Suppressor macrophage treated with lipopolysaccharide for 4 hours (primary cell): ENCODE data around the gene COL23A1.
"Not testable (repeated sequence)": the region's sequence is repeated elsewhere in the genome, so short reads cannot be mapped to it uniquely, and the experiment has no call there.

Experiments
- DNase-seq: peaks from one replicate; pipeline ENCODE4 v3.0.0-alpha.2; 2020

Gene COL23A1

DNA sequence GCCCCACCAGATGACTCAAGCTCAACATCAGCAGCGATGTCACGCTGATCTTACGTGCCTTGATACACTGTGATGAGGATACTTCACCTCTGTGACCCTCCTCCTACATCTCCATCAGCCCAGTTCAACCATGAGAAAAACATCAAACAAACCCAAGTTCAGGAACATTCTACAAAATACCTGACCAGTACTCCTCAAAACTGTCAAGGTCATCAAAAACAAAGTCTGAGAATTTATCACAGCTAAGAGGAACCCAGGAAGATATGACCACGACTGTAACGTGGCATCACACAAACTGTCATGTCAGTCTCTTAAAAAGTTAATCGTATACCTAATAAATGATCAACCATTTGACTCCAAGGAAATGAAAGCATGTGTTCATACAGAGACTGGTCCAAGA, 90.8 kb downstream of the COL23A1 start:
- DNase-seq: no peak

DNA sequence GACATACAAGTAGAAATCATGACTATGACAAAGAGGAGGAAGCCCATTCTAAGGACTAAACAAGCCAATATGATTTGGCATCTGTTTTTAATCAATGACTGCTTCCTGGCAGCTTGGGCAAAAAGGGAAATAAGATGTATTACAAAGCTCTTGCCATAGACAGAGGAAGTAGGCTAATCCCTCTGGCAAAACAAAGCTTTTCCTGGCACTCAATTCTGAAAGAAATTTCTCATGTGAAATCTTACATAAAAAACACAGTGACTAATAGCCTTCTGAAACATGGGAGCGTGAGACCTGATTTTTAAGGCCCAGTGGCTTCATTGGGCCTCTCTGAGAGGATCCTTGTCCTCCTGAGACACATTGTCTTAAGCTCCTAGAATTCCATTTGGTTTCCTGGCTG, 93.6 kb downstream of the COL23A1 start:
- DNase-seq: peak; percentile 91

DNA sequence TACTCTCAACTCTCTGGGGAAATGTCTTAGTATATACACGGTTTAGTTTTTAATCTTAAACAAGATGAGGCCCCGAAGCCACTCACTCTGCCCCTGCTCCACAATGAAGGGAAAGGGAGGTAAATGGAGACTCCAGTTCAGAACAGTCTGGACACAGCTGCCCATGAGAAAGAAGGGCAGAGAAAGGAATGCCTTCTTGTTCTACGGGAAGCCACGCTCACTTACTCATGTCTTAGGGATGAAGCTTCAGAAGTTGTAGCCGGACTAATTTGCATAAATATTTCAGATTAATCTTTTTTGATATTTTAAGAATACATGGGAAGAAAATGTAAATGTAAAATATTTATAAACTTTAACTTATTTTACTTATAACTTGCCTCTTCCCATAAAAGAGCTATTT, 94.0 kb downstream of the COL23A1 start:
- DNase-seq: no peak

DNA sequence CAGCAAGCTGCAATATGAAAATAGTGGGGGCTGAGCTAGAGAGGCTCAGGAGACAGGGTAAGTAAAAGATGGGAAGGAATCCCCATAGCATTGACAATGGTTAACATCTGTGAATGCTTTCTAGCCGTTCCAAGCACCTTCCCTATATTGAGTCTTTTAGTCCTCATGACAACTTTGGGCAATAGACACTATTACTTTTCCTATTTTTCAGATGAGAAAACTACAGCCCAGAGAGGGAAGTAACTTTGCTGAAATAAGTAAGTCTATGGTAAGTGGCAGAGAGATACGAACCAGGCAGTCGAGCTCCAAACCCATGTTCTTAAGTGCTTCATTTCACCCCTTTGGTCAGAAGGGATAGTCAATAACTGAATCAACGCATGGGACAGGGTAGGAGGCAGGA, 94.5 kb downstream of the COL23A1 start:
- DNase-seq: no peak

DNA sequence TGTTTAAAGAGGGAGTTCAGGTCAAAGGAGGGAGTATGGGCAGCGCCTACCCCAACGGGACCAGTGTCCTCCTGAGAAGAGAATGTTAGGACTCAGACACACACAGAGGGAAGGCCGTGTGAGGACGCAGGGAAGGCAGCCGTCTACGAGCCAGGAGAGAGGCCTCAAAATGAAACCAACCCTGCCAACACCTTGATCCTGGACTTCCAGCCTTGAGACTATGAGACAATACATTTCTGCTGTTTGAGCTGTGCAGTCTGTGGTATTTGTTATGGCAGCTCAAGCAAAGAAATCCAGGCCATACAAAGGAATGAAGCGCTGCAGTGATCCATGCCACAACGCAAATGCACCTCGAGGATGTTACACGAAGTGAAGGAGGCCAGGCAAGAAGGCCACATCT, 97.9 kb downstream of the COL23A1 start:
- DNase-seq: no peak

DNA sequence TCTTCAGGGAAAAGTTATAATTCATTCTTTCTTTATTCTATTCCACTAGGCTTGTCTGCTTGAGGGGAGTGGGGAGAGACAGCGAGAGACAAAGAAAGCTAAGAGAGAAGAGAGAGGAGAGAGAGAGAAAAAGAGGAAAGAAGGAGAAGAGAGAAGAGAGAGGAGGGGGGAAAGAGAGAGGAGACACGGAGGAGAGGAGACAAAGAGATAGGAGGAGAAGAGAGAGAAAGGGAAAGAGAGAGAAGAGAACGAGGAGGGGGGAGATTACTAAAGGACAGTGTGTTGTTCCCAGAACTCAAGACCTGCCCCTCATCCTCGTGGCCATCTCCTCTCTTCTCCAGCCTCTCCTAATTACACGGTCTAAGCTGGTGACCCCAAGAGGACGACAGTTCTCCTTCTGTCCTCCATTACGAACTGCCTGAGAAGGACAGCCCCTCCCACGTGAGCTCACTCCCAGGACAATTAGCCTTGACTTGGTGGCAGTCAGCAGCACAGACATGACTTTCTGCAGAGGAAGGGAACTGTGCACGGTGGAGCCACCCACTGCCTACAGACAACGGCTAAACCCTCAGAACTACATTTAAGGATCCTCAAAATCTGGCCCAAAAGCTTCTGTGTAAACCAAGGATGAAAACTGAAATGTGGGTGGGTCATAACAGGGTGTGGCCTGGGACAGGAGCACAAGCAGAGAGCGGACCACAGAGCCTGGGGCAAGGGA, 99.1 kb downstream of the COL23A1 start:
- peak; percentile 75 for DNase-seq

DNA sequence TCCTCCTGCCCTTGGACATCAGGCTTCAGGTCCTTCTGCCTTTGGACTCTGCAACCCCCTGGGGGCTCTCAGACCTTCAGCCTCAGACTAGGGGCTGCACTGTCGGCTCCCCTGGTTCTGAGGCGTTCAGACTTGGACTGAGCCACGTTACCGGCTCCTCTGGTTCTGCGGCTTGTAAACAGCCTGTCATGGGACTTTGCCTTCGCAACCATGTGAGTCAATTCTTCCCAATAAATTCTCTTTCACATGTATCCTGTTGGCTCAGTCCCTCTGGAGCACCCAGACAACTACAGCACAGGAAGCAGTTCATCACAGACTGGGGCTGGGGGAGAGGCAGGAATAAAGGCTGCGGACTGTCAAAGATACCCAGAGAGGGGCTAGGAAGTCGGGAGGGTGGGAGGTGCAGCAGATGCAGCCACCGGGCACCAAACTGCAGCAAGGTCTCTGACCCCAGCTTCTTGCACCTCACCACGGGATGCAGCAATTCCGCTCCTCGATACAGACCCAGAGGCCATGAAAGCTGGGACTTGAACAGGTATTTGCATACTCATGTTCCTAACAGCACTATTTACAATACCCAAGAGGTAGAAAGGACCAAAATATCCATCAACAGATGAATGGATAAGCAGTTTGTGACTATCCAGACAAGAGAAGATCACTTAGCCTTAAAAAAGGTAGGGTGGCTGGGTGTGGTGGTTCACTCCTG, 100.8 kb downstream of the COL23A1 start:
- DNase-seq: peak; percentile 55

DNA sequence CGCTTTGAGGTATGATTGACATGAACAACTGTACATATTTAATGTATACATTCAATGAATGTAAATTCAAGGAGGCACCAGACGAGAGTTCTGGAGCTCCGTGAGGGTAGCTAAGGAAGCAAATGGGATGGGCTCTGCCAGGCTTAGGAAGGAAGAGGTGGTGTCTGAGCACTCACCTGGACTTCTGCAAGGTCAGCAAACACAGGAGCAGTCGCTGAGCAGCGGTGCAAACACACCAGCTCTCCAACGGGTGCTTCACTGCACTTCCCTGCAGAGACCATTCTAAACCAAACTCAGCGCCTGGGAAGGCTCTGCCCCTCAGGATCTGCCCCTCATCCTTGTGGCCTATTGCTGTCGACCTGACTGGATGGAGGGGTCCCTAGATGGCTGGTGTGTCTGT, 101.5 kb downstream of the COL23A1 start:
- no peak for DNase-seq

DNA sequence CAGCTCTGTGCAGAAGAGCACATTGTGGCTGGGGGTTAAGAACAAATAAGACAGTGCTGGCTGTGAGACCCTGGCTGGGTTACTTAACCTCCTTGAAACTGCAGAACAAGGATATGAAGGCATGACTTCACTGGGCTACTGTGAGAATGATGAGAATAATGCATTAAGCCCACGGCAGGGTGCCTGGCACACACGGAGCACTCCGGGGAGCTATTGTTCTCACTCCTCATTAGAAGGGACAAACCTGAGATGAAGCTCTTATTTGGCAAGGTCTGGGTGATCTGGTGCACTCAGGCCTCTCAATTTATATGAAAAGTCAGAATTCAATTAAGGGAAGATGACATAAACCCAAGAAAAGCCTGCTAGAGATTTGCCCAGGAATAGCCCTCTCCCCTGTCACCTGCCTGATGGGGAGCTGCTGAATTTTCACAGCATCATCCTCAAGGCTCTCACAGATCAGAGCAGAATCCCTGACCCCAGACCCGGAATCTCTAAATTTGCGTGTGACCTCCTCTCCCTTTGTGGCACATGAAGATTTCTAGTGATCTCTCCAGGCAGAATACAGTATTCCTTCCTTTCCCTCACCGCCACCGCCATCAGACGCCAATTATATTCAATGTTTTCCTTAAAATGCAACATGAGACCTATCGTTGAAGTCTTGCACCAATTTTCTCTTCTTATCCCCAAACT, 102.1 kb downstream of the COL23A1 start:
- DNase-seq: no peak

DNA sequence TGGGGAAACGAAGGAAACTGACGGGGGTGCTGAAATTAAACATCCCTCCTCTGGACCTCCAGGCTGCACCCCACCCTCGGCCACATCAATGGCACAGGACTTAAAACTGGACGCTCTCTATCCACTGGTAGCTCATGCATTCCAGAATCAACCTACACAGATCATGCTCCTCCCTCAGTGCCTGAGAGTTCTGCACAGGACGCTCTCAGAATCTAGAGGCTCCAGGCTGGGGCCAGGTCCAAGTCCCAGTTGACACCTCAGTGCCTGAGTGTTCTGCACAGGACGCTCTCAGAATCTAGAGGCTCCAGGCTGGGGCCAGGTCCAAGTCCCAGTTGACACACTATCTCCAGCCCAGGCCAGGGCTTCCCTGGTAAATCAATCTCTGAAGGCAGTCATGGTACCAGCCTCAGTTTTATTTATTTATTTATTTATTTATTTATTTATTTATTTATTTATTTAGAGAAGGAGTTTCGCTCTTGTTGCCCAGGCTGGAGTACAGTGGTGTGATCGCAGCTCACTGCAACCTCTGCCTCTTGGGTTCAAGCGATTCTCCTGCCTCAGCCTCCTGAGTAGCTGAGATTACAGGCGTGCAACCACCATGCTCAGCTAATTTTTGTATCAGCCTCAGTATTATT, 103.2 kb downstream of the COL23A1 start:
- DNase-seq: not testable (repeated sequence)

DNA sequence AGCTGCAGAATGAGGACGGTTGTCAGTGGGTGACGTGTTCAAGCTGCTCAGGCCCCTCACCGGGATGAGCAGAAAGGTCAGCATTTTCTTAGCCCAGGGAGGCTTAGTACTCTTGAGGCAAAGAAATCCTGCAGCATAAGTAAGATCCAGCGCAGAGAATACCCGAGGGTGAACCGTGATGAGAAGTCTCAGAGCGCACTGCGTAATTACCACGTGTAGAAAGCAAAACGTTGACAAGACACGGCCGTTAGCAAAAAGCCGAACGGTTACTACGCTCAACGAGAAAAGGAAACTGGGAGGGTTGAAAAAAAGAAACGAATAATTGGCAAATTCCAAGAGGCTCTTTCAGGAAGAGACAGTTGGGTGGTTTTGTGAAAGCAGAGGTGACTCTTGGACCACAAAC, 104.0 kb downstream of the COL23A1 start:
- DNase-seq: peak; percentile 87

DNA sequence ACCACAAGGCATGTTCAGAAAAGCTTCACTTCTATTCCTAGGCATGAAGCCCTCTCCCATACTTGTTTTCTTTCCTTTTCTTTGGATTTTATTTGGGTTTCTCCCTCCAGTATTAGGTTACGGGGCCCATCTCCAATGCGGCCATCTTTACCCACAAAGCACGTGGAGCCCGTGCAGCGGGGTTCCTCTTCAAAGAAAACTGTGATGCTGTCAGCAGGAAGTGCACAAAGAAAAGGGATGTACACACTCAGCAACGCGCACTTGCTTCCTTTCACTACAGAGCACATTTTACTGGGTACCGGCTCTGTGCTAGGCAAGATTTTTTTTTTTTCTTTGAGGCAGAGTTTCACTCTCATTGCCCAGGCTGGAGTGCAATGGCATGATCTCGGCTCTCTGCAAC, 106.6 kb downstream of the COL23A1 start:
- DNase-seq: peak; percentile 89

DNA sequence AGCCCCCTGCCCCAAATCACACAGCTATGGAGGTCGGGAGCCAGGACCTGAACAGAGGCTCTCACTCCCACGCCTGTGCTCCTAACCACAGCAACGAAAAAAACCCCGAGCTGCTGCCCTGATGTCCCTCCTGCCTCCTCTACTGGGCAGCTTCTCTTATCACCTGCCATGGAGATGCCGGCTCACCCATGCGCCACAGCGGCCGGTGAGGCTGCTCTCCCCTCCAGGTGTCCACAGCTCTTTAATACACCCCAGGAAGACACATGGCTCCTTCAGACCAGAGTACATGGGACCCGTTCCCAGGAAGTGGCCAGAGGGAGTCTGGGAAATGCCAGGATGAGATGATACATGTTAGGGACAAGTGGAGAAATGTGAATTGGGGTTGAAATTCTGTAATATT, 110.9 kb downstream of the COL23A1 start:
- no peak for DNase-seq

DNA sequence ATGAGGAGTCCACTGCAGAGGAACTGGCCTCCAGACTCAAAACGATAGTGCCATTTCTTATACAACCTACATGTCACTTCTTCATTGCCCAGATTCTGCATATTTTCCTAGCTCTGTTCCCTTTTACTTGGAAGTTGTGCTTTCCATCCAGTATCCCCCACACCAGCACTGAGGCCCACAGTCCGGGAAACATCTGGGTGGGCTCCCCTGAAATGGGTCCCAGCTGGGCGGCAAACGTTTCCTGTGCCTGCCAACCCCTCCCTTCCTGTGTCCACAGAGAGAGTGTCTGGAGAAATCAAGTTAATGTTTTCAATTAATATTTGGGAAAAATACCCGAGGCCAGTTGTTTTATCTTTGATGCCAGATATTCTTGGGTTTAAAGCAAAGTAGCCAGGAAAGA, 111.8 kb downstream of the COL23A1 start:
- DNase-seq: peak; percentile 42

DNA sequence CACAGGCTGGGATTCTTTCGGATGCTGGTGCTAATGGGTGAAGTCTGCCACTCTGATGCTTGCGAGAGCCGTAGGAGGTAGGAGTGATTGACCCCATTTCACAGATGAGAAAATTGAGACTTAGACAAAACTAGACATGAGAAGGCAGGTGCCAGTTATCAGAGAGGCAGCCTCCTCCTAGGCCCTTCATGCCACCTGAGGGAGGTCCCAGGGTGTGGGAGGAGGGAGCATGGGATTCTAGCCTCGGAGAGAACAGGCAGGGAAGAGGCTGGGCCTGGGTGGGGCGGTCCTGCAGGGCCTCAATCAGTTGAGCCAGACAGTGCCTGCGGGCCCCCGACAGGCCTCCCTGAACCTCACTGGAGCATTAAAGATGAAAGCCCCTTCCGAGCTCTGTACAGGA, 112.4 kb downstream of the COL23A1 start:
- DNase-seq: no peak

DNA sequence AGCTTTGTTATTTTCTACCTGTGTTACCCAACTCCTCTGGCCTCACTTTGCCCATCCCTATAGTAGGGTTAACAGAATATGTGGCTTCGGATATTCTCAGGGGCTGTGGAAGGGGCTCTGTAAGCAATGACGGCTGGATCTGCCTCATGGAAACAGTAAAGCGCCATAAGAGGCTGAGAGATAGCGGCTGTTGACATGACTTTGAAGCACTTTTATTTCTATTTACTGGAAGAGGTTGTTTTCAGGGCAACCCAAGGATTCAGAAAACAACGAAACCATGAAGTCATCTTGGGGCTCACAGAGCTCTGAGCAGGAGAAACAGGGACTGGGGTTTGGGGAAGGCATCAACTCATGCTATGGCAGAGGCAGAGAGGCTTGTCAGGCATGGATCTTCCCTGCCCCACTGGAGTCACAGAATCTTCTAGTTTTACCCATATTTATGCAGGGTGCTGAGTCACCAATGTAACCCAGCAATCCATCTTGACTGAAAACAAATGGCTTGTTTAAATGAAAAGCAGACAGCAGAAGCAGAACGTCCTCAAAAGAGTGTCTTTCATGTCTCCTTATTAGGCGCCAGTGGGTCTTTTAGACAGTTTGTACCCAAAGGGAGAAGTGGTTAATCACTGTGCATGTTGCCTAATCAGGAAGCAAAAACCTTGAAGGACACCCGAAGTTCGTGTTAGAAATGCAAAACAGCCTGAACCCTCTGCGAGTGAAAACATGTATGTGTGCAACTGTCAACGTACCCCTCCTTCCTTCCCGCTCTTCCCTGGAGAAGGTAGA, 113.0 kb downstream of the COL23A1 start:
- peak; percentile 80 for DNase-seq

DNA sequence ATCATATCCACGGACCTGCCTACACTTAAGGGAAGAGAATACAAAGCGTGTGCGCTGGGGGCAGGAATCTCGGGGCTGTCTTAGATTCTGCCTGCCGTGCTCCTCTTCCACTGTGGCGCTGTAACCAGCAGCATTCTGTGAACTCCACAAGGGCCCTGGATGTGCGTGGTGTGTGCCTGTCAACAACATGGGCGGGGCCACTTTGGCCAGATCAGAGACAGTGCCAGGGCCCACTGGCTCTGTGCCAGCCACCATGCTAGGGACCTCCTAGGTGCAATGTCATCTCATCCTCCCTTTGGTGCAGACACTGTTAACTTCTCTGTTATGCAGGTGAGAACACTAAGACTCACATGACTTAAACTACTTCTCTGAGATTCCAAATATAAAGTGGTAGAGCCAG, 113.7 kb downstream of the COL23A1 start:
- no peak for DNase-seq

DNA sequence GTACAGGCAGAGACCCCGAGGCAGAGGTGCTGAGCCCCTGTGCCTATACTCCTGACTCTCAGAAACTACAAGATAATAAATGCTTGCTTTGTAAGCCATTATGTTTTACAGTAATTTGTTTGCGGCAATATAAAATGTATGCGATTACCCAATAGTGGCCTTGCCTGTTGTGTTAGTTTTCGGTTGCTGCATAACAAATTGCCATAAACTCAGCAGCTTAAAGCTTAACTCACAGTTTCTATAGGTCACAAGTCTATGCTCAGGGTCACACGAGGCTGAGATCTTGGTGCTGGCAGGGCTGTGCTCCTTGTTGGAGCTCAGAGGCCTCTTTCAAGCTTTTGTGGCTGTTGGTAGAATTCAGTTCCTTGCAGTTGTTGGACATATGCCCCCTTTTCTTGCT, 114.8 kb downstream of the COL23A1 start:
- DNase-seq: peak; percentile 57

DNA sequence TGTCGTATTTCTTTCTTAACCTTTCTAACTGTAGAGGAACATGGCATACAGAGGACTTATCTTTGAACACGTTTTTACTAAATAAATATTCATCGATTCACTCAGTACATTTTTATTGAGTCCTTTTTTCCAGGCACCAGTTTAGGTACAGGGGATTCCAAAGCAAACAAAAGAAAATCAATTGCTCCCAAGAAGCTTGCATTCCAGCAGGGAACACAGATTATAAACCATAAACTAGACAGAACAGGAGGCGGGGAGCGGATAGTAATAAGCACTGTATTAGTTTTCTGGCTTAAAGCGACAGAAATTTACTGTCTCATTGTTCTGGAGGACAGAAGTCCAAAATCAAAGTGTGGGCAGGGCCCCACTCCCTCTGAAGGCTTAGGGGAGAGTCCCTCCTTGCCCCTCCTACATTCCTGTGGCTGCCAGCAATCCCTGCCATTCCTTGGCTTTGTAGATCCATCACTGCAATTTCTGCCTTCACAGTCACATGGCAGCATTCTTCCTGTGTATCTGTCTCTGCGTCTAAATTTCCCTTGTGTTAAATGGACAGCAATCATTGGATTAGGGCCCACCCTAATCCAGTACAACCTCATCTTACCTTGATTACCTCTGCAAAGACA, 115.5 kb downstream of the COL23A1 start:
- DNase-seq: no peak

DNA sequence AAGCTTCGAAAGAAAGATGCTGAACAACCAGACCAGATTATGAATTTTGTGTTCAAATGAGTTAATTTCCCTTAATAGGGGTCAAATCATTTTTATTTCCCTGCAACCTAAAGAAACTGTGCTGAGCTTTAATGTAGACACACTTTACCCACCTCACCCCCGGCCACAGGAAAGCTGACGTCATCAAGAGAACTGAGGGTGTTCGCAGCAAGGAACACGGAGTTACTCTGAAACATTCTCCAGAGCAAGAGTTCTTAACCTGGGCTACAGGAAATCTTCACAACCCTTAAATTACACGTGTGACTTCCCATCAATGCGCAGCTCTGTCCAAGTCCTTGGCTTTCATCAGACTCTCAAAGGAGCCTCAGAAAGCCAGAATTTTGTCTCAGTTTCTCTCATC, 116.3 kb downstream of the COL23A1 start:
- DNase-seq: no peak

DNA sequence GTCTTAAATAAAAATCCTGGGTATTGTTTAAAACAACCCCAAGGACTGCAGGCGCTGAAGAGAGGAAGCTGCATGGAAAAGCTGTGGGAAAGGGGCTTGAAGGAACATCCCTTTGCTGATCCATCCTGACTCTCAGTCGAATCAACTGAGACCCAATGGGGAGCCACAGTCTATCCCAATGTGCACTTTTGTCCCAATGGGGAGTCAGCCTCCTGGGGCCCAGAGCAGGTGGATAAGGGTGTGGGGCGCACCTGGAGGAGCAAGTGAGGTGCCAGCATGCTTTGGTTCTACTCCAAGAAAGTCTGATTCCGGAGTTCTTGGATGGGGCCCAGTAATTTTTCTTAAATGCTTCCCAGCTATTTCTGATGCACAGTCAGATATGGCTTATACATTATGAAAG, 118.1 kb downstream of the COL23A1 start:
- DNase-seq: no peak

DNA sequence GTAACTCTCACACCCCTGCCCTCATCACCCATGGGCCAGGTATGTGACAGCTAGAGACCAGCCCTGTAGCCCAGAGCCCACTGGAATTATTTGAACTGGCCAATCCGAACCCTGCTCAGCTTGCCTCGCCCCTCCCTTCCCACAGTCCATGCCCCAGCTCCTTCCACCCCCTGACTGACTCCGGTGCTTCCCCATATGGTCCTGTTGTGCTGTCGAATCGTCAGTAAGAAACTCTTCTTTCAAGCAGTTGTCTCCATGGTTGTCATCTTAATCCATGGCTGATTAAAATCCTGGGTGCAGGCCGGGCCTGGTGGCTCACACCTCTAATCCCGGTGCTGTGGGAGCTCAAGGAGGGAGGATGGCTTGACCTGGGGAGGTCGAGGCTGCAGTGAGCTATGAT, 118.5 kb downstream of the COL23A1 start:
- DNase-seq: no peak

DNA sequence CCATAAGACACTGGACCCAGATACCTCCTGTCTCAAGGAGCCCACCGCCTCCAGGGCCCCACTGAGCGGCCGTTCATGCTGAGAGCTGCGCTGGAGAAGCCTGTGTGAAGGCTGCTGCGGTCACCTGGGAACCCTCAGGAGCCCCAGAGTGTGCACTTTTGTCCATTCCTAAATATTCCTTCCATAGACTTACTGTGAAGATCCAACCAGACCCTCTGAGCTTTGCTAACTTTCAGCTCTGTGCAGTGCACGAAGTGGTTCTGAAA, 119.5 kb downstream of the COL23A1 start:
- no peak for DNase-seq
